ENCODE measurements around the gene ETFDH. TPM values are rescaled to one million over a fixed set of nuclear protein-coding genes. Genes with fewer than 3 reads are reported as not detected.
"Not testable (repeated sequence)": the region's sequence is repeated elsewhere in the genome, so short reads cannot be mapped to it uniquely, and the experiment has no call there.

Gene ETFDH
- total and polyA plus RNA-seq, 7 experiments from 2014 or later = 6.5 to 25.8 (median 13.4) TPM

DNA sequence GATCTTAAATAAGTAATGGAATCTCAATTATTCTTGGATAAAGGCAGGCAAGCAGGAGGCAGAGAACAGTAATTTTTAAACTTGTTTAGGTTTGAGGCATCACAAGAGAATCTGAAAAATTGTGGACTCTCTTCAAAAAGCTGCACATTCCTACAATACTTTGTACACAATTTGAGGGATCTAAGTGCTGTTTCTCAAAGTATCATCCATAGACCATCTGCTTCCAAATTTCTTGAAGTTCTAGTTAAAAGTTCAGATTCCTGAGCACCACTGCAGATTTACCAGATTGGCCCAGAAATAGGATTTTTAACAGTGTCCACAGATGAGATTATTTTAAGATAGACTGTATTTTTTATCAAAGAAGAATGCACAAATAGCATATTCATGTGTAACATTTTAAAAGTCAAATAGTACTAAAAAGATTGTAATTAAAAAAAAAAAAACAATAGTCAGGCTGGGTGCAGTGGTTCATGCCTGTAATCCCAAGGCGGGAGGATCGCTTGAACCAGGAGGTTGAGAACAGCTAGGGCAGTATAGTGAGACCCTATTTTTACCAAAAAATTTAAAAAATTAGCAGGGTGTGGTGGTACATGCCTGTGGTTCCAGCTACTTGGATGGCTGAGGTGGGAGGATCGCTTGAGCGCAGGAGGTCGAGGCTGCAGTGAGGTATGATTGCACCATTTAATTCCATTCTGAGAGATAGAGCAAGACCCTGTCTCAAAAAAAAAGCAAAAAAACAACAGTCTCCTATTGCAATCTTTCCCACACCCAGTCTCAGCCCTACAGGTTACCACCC lies 82.5 kb downstream of the ETFDH start:
- Mint-ChIP-seq H3K4me3 (no peak overlapping the region), H3K27me3 (peaks cover 6 to 33% (median 12%) of the 10 kb centered on the region in 5 donors), H3K36me3 (peaks cover 0 to 8% (median 3%) of the 10 kb centered on the region in 5 donors), H3K27ac (no peak overlapping the region), H3K4me1 (no peaks in the 10 kb centered on the region), H3K9me3 (peaks cover 0 to 9% (median 5%) of the 10 kb centered on the region in 11 donors)
- Histone ChIP-seq H3K27ac (ENCODE audit: low read depth, low read length) (no peak overlapping the region), H3K4me1 (ENCODE audit: control insufficient read depth in 2 of 2, insufficient read depth in 2 of 2, low read length in 2 of 2) (no peaks in the 10 kb centered on the region), H3K36me3 (ENCODE audit: control insufficient read depth in 2 of 3, insufficient read depth in 3 of 3, low read length in 3 of 3) (no peaks in the 10 kb centered on the region), H3K27me3 (ENCODE audit: control insufficient read depth in 2 of 2, insufficient read depth in 2 of 2, low read length in 2 of 2) (no peaks in the 10 kb centered on the region), H3K4me3 (ENCODE audit: low read length) (no peak overlapping the region), H3K9me3 (ENCODE audit: control insufficient read depth in 2 of 3, low read length in 3 of 3) (no peaks in the 10 kb centered on the region)
- CTCF ChIA-PET = interaction anchor here (0.6 kb wide), 1 partner anchor 30 kb away, joined by 6 read pairs; no protein-coding TSS in a partner anchor
- DNase-seq = no peak
- POLR2A ChIA-PET = no interaction called here
- intact Hi-C loops (cut with micrococcal nuclease) = no loop called here
- no peak for ATAC-seq

DNA sequence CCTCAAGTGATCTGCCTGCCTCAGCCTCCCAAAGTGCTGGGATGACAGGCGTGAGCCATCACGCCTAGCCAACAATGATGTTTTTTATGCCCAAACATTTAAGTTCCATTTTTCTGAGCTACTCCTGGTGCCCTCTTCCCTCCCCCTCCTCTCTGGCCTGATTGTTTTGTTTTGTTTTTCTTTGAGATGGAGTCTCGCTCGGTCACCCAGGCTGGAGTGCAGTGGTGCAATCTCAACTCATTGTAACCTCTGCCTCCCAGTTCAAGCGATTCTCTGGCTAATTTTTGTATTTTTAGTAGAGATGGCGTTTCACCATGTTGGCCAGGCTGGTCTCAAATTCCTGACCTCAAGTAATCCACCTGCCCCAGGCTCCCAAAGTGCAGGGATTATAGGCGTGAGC lies 83.7 kb downstream of the ETFDH start:
- H3K4me1 ChIP-seq (ENCODE audit: control insufficient read depth in 2 of 2, insufficient read depth in 2 of 2, low read length in 2 of 2); H3K4me3 Mint-ChIP-seq; H3K27ac ChIP-seq (ENCODE audit: low read depth, low read length); H3K4me3 ChIP-seq (ENCODE audit: low read length); ATAC-seq; POLR2A ChIA-PET; CTCF ChIA-PET; H3K27me3 ChIP-seq (ENCODE audit: control insufficient read depth in 2 of 2, insufficient read depth in 2 of 2, low read length in 2 of 2); H3K9me3 Mint-ChIP-seq; H3K4me1 Mint-ChIP-seq; H3K9me3 ChIP-seq (ENCODE audit: control insufficient read depth in 2 of 3, low read length in 3 of 3); intact Hi-C loops (cut with micrococcal nuclease); H3K36me3 ChIP-seq (ENCODE audit: control insufficient read depth in 2 of 3, insufficient read depth in 3 of 3, low read length in 3 of 3); H3K36me3 Mint-ChIP-seq; DNase-seq; H3K27ac Mint-ChIP-seq: not testable (repeated sequence)
- peaks cover 7 to 33% (median 12%) of the 10 kb centered on the region in 5 donors for H3K27me3 Mint-ChIP-seq

DNA sequence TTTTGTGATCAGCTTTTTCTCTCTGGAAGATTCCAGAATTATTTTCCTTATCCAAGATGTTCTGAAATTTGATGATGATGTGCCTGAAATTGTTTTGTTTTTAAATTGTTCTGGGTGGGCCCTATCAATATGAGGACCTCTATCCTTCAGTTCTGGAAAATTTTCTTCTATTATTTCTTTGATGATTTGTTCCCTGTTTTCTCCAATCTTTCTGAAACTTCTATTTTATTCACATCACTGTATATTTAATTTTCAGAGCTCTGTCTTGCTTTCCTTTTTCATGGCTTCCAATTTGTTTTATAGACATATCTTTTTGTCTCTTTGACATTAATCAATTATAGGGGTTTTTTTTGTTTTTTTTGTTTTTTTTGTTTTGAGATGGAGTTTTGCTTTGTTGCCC lies 84.5 kb downstream of the ETFDH start:
- no peaks in the 10 kb centered on the region for H3K27me3 ChIP-seq (ENCODE audit: control insufficient read depth in 2 of 2, insufficient read depth in 2 of 2, low read length in 2 of 2)
- intact Hi-C loops (cut with micrococcal nuclease) = no loop called here
- DNase-seq (no peak), ATAC-seq (no peak)
- Mint-ChIP-seq H3K27ac (no peak overlapping the region), H3K27me3 (peaks cover 9 to 30% (median 12%) of the 10 kb centered on the region in 5 donors), H3K36me3 (peaks cover 0 to 11% (median 4%) of the 10 kb centered on the region in 5 donors), H3K4me1 (no peaks in the 10 kb centered on the region), H3K9me3 (peaks cover 0 to 9% (median 5%) of the 10 kb centered on the region in 11 donors), H3K4me3 (no peak overlapping the region)
- ChIA-PET CTCF (no interaction called here), POLR2A (no interaction called here)
- no peaks in the 10 kb centered on the region for H3K4me1 ChIP-seq (ENCODE audit: control insufficient read depth in 2 of 2, insufficient read depth in 2 of 2, low read length in 2 of 2)
- H3K36me3 ChIP-seq (ENCODE audit: control insufficient read depth in 2 of 3, insufficient read depth in 3 of 3, low read length in 3 of 3) = no peaks in the 10 kb centered on the region
- no peak overlapping the region for H3K4me3 ChIP-seq (ENCODE audit: low read length)
- H3K27ac ChIP-seq (ENCODE audit: low read depth, low read length) = no peak overlapping the region
- H3K9me3 ChIP-seq (ENCODE audit: control insufficient read depth in 2 of 3, low read length in 3 of 3) = no peaks in the 10 kb centered on the region

DNA sequence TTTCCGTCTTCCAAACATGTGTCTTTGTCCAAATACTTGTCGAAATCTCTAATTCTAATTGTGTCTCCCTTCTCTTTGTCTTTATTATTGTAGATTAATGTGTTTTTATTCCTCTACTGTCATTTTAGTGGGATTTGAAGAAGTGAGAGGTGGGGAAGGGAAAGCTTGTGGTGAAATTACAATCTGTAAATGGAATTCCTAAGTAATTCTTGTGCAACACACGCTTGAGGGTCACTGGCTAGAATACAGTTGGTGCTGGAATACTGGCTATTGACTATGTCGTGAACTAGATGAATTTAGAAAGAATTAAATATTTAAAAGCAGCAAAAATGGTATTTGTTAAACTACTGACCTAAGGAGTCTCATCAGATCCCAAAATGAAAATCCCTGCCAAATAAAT lies 86.0 kb downstream of the ETFDH start:
- no peaks in the 10 kb centered on the region for H3K36me3 ChIP-seq (ENCODE audit: control insufficient read depth in 2 of 3, insufficient read depth in 3 of 3, low read length in 3 of 3)
- Mint-ChIP-seq H3K4me3 (no peak overlapping the region), H3K27ac (no peak overlapping the region), H3K36me3 (peaks cover 0 to 11% (median 4%) of the 10 kb centered on the region in 5 donors), H3K4me1 (no peaks in the 10 kb centered on the region), H3K27me3 (peaks cover 11 to 30% (median 12%) of the 10 kb centered on the region in 5 donors), H3K9me3 (peaks cover 0 to 10% (median 5%) of the 10 kb centered on the region in 11 donors)
- ChIA-PET POLR2A (no interaction called here), CTCF (no interaction called here)
- no peaks in the 10 kb centered on the region for H3K9me3 ChIP-seq (ENCODE audit: control insufficient read depth in 2 of 3, low read length in 3 of 3)
- no peaks in the 10 kb centered on the region for H3K4me1 ChIP-seq (ENCODE audit: control insufficient read depth in 2 of 2, insufficient read depth in 2 of 2, low read length in 2 of 2)
- H3K27me3 ChIP-seq (ENCODE audit: control insufficient read depth in 2 of 2, insufficient read depth in 2 of 2, low read length in 2 of 2) = no peaks in the 10 kb centered on the region
- no peak for DNase-seq
- intact Hi-C loops (cut with micrococcal nuclease) = no loop called here
- no peak overlapping the region for H3K27ac ChIP-seq (ENCODE audit: low read depth, low read length)
- no peak overlapping the region for H3K4me3 ChIP-seq (ENCODE audit: low read length)
- no peak for ATAC-seq

DNA sequence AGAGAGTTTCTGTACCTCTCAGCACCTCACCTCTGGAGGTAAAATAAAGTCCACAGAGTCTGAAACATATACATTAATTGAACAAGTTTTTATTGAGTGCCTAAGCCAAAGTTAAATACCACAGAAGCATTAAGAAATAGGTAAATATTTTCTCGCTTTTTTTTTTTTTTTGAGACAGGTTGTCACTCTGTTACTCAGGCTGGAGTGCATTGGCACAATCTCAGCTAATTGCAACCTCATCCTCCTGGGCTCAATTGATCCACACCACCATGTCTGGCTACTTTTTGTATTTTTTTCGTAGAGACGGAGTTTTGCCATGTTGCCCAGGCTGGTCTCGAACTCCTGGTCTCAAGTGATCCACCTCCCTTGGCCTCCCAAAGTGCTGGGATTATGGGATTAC lies 86.6 kb downstream of the ETFDH start:
- H3K4me3 ChIP-seq (ENCODE audit: low read length) = no peak overlapping the region
- Mint-ChIP-seq H3K4me3 (no peak overlapping the region), H3K9me3 (peaks cover 0 to 10% (median 5%) of the 10 kb centered on the region in 11 donors), H3K4me1 (no peaks in the 10 kb centered on the region), H3K27me3 (peaks cover 11 to 30% (median 12%) of the 10 kb centered on the region in 5 donors), H3K27ac (no peak overlapping the region), H3K36me3 (peaks cover 0 to 11% (median 4%) of the 10 kb centered on the region in 5 donors)
- ATAC-seq (no peak), DNase-seq (no peak)
- ChIA-PET POLR2A (no interaction called here), CTCF (no interaction called here)
- H3K9me3 ChIP-seq (ENCODE audit: control insufficient read depth in 2 of 3, low read length in 3 of 3) = no peaks in the 10 kb centered on the region
- H3K27ac ChIP-seq (ENCODE audit: low read depth, low read length) = no peak overlapping the region
- no peaks in the 10 kb centered on the region for H3K36me3 ChIP-seq (ENCODE audit: control insufficient read depth in 2 of 3, insufficient read depth in 3 of 3, low read length in 3 of 3)
- intact Hi-C loops (cut with micrococcal nuclease) = no loop called here
- no peaks in the 10 kb centered on the region for H3K27me3 ChIP-seq (ENCODE audit: control insufficient read depth in 2 of 2, insufficient read depth in 2 of 2, low read length in 2 of 2)
- no peaks in the 10 kb centered on the region for H3K4me1 ChIP-seq (ENCODE audit: control insufficient read depth in 2 of 2, insufficient read depth in 2 of 2, low read length in 2 of 2)

Other genes with a start within 250 kb of the ETFDH start
- under 1 TPM in 1 of 5 experiments, not detected in 4; 0.27 TPM for gene RXFP1, start 150.4 kb upstream of the ETFDH start, total RNA-seq
- gene RXFP1, start 150.4 kb upstream of the ETFDH start, polyA plus RNA-seq = not detected
- gene C4orf46, start 409 bp upstream of the ETFDH start, total RNA-seq = 10 to 100 TPM in 1 of 5 experiments, 1 to 10 TPM in 4; 3.9 to 15.4 (median 4.7) TPM
- gene C4orf46, start 409 bp upstream of the ETFDH start, polyA plus RNA-seq = 1 to 10 TPM; 1.8 to 3.2 TPM
- gene PPID, start 51.1 kb downstream of the ETFDH start, total RNA-seq = 10 to 100 TPM; 13.4 to 46.1 (median 26.5) TPM
- gene PPID, start 51.1 kb downstream of the ETFDH start, polyA plus RNA-seq = 10 to 100 TPM; 47.0 to 52.0 TPM
- gene FNIP2, start 96.7 kb downstream of the ETFDH start, total RNA-seq = 10 to 100 TPM in 4 of 5 experiments, 1 to 10 TPM in 1; 9.8 to 19.5 (median 11.5) TPM
- gene FNIP2, start 96.7 kb downstream of the ETFDH start, polyA plus RNA-seq = 1 to 10 TPM; 2.3 to 3.9 TPM